Sigmoid colon (tissue), 7 donors: ENCODE measurements around the gene DOCK11. TPM values are rescaled to one million over a fixed set of nuclear protein-coding genes. Genes with fewer than 3 reads are reported as not detected.

Source experiments
- DNase-seq: peaks from one replicate; pipeline ENCODE4 v3.0.0-alpha.2; 2019
- H3K27ac ChIP-seq, 4 donors: fragments of 200-600 bp; sonication (generic); one replicate each; pipeline ENCODE4 v1.5.1; 2016 to 2019; ENCODE audit warnings: mild to moderate bottlenecking in 1 of 4
- H3K27me3 ChIP-seq, 3 donors: fragments of 200-600 bp; sonication (generic); one replicate each; pipeline ENCODE4 v1.5.1; 2019; ENCODE audit warnings: mild to moderate bottlenecking in 1 of 3
- H3K36me3 ChIP-seq, 4 donors: fragments of 200-600 bp; sonication (generic); one replicate each; pipeline ENCODE4 v1.5.1; 2016 to 2019
- H3K4me1 ChIP-seq, 4 donors: fragments of 200-600 bp; sonication (generic); one replicate each; pipeline ENCODE4 v1.5.1; 2017 to 2019
- H3K4me3 ChIP-seq, 4 donors: fragments of 200-600 bp; sonication (generic); one replicate each; pipeline ENCODE4 v1.5.1; 2017 to 2019; ENCODE audit warnings: mild to moderate bottlenecking in 2 of 4, moderate library complexity in 1 of 4
- H3K9me3 ChIP-seq, 4 donors: fragments of 200-600 bp in 3 of 4; sonication (generic) in 3 of 4; one replicate each; pipeline versions ENCODE4 v1.5.1 to v1.6.1; 2013 to 2019
- EP300 ChIP-seq, 4 donors: sonication (generic); formaldehyde crosslinking; IDR thresholded peaks; one replicate each; pipeline ENCODE4 v1.6.1; 2017; ENCODE audit warnings: antibody characterized with exemption in 4 of 4
- POLR2A ChIP-seq, 2 donors: fragments of 450-650 bp; IDR thresholded peaks; one replicate each; pipeline ENCODE4 v1.6.1; 2016; ENCODE audit warnings: antibody characterized with exemption in 2 of 2, mild to moderate bottlenecking in 2 of 2, moderate library complexity in 2 of 2
- POLR2AphosphoS5 ChIP-seq, 4 donors: sonication (generic); formaldehyde crosslinking; IDR thresholded peaks; one replicate each; pipeline ENCODE4 v1.6.1; 2017; ENCODE audit warnings: antibody characterized with exemption in 4 of 4
- WGBS, 2 donors: extraction: QIAGEN DNeasy Blood & Tissue Kit; methylation state at CpG; one replicate each; pipeline ENCODE4 v1.1.7; 2013; 5-methylcytosine and 5-hydroxymethylcytosine counted together
- intact Hi-C: fragments of 100-400 bp; cut with DNase I; formaldehyde crosslinking; loops from one replicate; pipeline ENCODE4 v1.15.1; 2023
- polyA plus RNA-seq, 3 donors: library from polyadenylated mRNA; stranded (reverse); fragments of 200-250 nt; gene quantifications; one replicate each; pipeline ENCODE4 v1.2.3, GENCODE V29; 2013
- total RNA-seq, 4 donors: library from RNA; depleted of rRNA; stranded (reverse); fragments of >200 nt; gene quantifications; one replicate each; pipeline ENCODE4 v1.1.0, GENCODE V29; 2016
- TF ChIP-seq, protein P1 (sequence below), 4 experiments: fragments of 450-650 bp in 3 of 4; fragments of 200-600 bp in 1 of 4; IDR thresholded peaks; one replicate each; pipeline ENCODE4 v1.5.1; 2016 to 2019; ENCODE audit warnings: antibody characterized with exemption in 4 of 4, mild to moderate bottlenecking in 3 of 4, moderate library complexity in 2 of 4
- donor health status: healthy with polysubstance abuse.
- donor health status: Bipolar disorder and iron deficiency.
- donor health status: healthy.

DOCK11 gene
- total and polyA plus RNA-seq, 7 donors, result 3.2 to 54.6 (median 40.7) TPM

DNA sequence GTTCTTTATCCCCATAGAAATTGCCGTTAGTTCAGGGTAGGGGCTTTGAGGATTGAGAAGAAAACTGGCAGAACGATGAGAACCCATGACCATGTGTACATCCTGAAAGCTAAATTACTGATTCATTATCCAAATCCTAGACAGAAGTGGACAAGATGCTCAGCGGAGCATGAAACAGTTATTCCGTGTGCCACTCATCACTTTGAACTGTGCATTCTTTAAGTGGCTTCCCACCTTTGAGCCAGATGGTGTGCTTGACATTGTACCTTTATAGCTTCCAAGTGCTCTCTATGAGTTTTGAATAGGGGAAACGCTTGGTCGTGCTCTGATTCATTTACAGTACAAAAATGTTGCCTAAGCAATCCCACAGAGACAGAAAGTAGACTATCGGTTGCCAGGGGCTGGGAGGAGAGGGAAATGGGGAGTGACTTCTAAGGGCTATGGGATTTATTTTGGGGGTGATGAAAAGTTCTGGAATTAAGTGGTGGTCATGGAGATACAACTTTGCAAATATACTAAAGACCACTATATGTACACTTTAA, 100.0 kb downstream of the DOCK11 start:
- intact Hi-C loops, result no loop called here
- Histone ChIP-seq H3K27ac (peak overlapping the region in 2 of 4 donors; percentile 25 to 38), H3K27me3 (no peaks in the 10 kb centered on the region), H3K9me3 (no peaks in the 10 kb centered on the region), H3K4me1 (peaks cover 0 to 15% (median 4%) of the 10 kb centered on the region in 4 donors), H3K4me3 (no peak overlapping the region), H3K36me3 (peaks cover 0 to 7% (median 0%) of the 10 kb centered on the region in 4 donors)
- no peak for TF ChIP-seq EP300 (IDR thresholded peaks at IDR 0.05)
- 67 to 93% methylated on average over 7 of the region's 7 CpGs for WGBS, 2 donors
- no peak for DNase-seq

DNA sequence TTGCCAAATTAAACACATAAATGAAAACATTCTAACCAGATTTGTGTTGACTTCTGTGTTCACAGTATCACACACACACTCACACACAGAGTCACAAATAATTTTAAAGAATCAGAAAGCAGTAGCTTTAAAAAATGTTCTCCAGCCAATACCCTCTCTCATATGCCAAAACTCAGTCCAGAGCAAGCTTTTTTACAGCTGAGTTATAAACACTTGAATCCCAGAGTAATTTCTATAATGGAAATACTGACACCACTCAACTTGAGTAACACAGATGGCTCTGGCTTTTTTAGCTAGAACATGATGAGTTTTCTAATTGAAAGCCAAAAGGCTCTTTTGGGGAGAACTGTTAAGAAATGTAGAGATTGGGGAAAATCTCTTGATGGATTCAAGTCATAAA, 100.8 kb downstream of the DOCK11 start:
- intact Hi-C loops, result no loop called here
- Histone ChIP-seq H3K27ac (peak overlapping the region in 3 of 4 donors; percentile 25 to 38 (median 27)), H3K4me3 (no peak overlapping the region), H3K9me3 (no peaks in the 10 kb centered on the region), H3K4me1 (peaks cover 0 to 15% (median 5%) of the 10 kb centered on the region in 4 donors), H3K27me3 (no peaks in the 10 kb centered on the region), H3K36me3 (peaks cover 0 to 7% (median 0%) of the 10 kb centered on the region in 4 donors)
- no peak for TF ChIP-seq EP300 (IDR thresholded peaks at IDR 0.05)
- TF ChIP-seq, protein P1, sequence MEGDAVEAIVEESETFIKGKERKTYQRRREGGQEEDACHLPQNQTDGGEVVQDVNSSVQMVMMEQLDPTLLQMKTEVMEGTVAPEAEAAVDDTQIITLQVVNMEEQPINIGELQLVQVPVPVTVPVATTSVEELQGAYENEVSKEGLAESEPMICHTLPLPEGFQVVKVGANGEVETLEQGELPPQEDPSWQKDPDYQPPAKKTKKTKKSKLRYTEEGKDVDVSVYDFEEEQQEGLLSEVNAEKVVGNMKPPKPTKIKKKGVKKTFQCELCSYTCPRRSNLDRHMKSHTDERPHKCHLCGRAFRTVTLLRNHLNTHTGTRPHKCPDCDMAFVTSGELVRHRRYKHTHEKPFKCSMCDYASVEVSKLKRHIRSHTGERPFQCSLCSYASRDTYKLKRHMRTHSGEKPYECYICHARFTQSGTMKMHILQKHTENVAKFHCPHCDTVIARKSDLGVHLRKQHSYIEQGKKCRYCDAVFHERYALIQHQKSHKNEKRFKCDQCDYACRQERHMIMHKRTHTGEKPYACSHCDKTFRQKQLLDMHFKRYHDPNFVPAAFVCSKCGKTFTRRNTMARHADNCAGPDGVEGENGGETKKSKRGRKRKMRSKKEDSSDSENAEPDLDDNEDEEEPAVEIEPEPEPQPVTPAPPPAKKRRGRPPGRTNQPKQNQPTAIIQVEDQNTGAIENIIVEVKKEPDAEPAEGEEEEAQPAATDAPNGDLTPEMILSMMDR (IDR thresholded peaks at IDR 0.05), result no peak
- TF ChIP-seq POLR2A (IDR thresholded peaks at IDR 0.05), result no peak
- TF ChIP-seq POLR2AphosphoS5 (IDR thresholded peaks at IDR 0.05), result no peak
- DNase-seq, result no peak

DNA sequence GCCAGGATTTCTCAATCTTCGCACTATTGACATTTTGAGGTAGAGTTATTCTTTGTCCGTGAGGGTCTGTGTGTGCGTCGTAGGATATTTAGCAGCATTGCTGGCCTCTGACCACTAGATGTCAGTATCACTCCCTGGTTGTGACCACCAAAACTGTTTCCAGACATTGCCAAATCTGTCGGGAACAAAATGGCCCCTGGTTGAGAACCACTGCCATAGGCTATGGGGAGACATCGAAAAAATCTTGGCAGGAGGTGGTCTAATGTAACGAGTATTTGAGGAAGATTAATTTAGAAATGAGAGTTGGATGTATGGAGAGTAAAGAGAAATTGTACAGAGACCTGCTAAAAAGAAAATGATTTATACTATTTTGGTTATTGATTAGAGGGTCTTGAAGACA, 108.4 kb downstream of the DOCK11 start:
- peak overlapping the region in 3 of 4 donors; percentile 34 to 59 (median 39) for H3K27ac ChIP-seq

DNA sequence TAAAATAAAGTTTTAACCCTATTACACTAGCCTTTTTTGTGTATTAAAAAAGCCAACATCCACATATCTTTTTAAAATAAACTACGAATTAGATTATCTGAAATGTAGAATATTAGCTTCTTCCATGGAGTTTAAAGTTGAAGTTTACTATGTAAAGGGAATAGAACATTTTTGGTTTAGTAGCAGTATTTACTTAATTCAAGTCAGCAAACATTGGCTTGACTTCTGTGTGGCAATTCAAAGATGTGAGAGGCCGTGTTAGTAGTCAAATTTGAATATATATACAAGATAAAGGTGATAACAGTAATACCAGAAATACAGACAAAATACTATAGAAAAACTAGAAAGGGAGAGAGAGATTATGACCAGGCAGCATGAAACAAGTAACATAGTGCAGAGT, 116.7 kb downstream of the DOCK11 start:
- 49 to 81% methylated on average over 2 of the region's 2 CpGs for WGBS, 2 donors
- Histone ChIP-seq H3K9me3 (no peaks in the 10 kb centered on the region), H3K27ac (no peak overlapping the region), H3K36me3 (peaks cover 0 to 41% (median 4%) of the 10 kb centered on the region in 4 donors), H3K4me1 (peaks cover 0 to 28% (median 5%) of the 10 kb centered on the region in 4 donors), H3K27me3 (no peaks in the 10 kb centered on the region), H3K4me3 (no peak overlapping the region)
- intact Hi-C loops, result no loop called here
- TF ChIP-seq POLR2AphosphoS5 (IDR thresholded peaks at IDR 0.05) (no peak), POLR2A (IDR thresholded peaks at IDR 0.05) (no peak), EP300 (IDR thresholded peaks at IDR 0.05) (no peak)
- TF ChIP-seq, protein P1 (IDR thresholded peaks at IDR 0.05), result no peak
- no peak for DNase-seq

More for the DNA sequence above, 108.4 kb downstream of the DOCK11 start:
- no peaks in the 10 kb centered on the region for H3K27me3 ChIP-seq
- TF ChIP-seq EP300 (IDR thresholded peaks at IDR 0.05) (no peak), POLR2A (IDR thresholded peaks at IDR 0.05) (no peak), POLR2AphosphoS5 (IDR thresholded peaks at IDR 0.05) (peak in 1 of 4 donors; percentile 15)
- TF ChIP-seq, protein P1 (IDR thresholded peaks at IDR 0.05), result peak; percentile 58 to 81 (median 62)
- no peaks in the 10 kb centered on the region for H3K9me3 ChIP-seq
- peaks cover 0 to 10% (median 2%) of the 10 kb centered on the region in 4 donors for H3K4me1 ChIP-seq
- H3K36me3 ChIP-seq, result peaks cover 0 to 10% (median 4%) of the 10 kb centered on the region in 4 donors
- no peak overlapping the region for H3K4me3 ChIP-seq
- peak; percentile 76 for DNase-seq
- WGBS, 2 donors, result 13 to 34% methylated on average over 7 of the region's 7 CpGs
- intact Hi-C loops, result loop anchor here (2.0 to 10.0 kb wide), 3 partner anchors 109 to 203 kb away; partner anchors contain the start of gene DOCK11

DNA sequence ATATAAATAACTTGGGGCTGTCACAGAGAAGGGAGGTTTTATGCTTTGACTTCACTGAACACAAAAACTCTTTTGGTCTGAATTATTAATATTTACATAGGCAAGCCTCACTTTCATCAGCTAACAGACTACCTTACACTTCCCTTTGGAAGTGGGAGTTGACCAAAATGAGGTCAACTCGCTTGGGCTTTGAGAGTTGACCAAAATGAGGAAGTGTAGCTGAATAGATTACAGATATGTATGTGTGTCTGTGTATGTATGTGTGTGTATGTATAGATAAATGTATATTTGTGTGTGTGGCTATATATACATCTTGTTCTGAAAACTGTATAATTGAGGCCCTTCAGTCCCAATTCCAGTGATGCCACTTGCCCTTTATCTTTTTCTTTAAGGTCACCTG, 118.5 kb downstream of the DOCK11 start:
- WGBS, 2 donors, result 66 to 74% methylated on average over 1 of the region's 1 CpG
- TF ChIP-seq, protein P1 (IDR thresholded peaks at IDR 0.05), result no peak
- TF ChIP-seq POLR2AphosphoS5 (IDR thresholded peaks at IDR 0.05) (no peak), EP300 (IDR thresholded peaks at IDR 0.05) (no peak), POLR2A (IDR thresholded peaks at IDR 0.05) (no peak)
- Histone ChIP-seq H3K4me3 (no peak overlapping the region), H3K27me3 (no peaks in the 10 kb centered on the region), H3K36me3 (peaks cover 0 to 30% (median 0%) of the 10 kb centered on the region in 4 donors), H3K4me1 (peaks cover 0 to 28% (median 5%) of the 10 kb centered on the region in 4 donors), H3K27ac (peak overlapping the region in 1 of 4 donors; percentile 19), H3K9me3 (no peaks in the 10 kb centered on the region)
- intact Hi-C loops, result no loop called here
- no peak for DNase-seq
